Measurements from ENCODE around the gene PACSIN3.

PACSIN3 gene

DNA sequence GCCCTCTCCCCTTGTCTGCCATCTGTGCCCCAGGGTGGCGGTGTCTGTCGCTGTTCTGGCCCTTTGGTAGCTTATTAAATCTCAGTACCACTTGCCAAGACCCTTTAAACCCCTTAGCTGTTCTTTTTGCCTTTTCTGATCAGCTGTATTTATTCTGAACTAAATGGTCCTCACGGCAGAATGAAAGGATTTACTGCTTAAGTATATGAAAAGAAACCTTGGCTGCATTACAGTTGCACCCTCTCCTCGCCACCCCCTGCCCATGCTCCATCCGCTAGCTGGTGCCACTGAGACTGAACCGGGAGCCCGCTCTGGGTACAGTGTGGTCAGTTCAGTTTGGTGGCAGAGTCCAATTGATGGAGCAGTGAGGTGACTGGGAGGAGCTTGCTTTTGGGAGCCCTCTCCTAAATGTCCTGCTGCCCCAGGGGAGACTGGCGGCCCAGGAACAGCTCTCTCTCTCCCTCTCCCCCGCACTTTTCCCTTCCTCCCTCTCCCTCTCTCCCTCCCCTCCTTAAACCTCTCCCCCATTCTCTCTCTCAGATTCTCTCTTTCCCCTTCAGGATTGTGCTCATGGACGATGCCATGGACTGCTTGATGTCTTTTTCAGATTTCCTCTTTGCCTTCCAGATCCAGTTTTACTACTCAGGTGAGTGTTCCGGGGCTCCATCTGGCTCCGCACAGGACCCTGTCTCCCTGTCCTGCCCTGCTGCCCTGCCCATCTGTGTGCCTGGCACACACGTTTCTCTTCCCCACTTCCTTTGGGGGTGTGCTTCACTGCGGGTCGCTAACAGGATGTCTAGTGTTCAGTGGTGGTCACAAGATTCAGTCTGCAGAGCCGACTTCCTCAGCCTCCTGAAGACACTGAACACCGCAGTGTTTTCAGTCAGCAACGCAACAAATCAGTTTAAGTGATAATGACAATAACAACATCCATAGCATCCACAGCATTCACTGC lies 31.3 kb downstream of the PACSIN3 start:
- DNase-seq (ENCODE audit: low read depth in 2 of 3, low spot score in 1 of 3): no peak

DNA sequence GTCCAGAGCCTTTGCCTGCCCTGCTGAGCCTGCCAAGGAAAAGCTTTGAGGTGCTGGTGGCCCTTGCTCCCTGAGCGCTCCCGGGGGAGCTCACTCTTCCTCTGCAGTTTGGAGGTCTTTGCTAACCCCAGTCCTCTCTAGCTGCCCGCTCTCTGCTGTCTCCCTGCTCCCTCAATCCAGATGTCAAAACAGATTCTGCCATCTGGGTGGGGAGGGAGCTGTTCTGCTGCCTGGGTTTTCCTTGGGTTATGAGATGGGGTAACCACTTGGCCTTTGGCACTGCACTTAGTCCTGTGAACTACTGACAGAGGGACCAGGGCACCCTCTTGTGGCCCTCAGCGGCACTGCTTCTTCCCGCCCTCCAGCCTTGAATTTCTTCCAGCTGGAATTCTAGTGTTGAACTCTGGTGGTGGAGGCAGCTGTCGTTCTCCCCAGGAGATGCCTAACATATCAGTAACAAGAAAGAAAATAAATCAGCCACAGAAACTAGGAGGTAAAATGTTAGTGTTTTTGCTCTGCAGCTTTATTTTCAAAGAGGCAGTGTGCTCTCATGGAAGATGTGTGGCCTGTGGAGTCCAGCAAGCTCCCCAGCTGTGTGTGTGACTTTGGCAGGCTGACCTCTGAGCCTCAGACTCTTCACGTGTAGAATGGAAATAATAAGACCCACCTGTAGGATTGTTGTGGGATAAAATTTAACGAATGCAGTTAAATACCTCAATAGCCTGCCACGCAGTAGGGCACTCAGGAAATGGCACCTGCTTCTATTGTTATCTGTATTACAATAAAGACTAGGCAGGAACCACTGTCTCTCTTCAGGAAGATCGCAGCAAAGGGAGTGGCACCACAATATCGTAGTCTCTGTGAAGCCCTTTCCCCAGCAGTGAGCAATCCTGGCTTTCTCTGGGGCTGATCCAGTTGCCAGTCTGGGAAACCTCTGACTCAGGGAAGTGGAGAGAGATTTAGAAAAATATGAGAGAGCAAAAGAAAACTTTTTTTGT lies 33.0 kb downstream of the PACSIN3 start:
- DNase-seq (ENCODE audit: low read depth in 2 of 3, low spot score in 1 of 3): peak; percentile 35 to 58 (median 56)

DNA sequence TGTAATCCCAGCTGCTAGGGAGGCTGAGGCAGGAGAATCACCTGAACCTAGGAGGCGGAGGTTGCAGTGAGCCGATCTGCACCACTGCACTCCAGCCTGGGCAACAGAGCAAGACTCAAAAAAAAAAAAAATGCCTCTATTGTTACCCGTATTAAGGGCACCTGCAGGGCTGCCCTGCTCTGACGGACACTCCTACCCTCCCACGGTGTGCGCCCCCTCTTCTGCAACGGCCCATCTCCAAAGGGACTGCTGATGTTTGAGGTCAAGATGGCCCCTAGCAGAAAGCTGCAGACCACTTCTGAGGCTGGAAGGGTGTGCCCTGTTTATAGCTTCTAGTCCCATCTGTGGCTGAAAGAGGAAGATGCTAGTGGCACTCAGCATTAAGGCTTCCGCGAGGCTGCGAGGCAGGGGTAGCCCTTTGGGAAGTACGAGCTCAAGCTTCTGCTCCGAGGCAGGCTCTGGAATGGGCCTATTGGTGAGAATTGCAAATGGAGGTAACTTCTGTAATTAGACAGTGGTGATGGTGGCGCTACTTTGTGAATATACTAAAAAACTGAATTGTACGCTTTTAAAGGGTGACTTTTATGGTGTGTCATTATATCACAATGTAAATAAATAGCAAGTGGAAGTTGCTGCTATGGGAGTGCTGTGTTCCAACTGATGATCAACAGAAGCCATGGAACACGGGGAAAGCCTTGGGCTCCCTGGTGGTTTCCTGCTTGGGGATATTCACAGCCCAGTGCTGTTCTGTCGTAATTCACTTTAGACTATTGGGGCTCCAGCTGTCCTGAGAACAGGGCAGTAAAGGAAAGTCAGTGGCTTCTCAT lies 33.9 kb downstream of the PACSIN3 start:
- no peak for DNase-seq (ENCODE audit: low read depth in 2 of 3, low spot score in 1 of 3)

DNA sequence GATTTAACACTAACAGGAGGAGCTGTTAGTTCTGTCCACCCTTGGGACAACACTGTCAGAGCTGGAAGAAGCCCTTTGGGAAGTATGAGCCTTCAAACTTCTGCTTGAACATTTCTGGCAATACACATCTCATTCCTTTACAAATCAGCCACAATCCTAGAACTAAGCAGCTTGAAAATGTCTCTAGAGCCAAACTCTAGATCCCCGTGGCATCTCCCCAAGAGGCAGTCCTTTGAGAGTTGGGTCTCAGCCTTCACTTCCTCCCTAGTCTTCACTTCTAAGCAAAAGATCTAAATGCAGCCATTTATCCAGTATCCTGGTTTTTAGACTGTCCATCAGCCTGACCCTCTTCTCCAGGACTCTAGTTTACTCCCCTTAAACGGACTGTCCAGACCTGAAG lies 36.5 kb downstream of the PACSIN3 start:
- no peak for DNase-seq (ENCODE audit: low read depth in 2 of 3, low spot score in 1 of 3)

DNA sequence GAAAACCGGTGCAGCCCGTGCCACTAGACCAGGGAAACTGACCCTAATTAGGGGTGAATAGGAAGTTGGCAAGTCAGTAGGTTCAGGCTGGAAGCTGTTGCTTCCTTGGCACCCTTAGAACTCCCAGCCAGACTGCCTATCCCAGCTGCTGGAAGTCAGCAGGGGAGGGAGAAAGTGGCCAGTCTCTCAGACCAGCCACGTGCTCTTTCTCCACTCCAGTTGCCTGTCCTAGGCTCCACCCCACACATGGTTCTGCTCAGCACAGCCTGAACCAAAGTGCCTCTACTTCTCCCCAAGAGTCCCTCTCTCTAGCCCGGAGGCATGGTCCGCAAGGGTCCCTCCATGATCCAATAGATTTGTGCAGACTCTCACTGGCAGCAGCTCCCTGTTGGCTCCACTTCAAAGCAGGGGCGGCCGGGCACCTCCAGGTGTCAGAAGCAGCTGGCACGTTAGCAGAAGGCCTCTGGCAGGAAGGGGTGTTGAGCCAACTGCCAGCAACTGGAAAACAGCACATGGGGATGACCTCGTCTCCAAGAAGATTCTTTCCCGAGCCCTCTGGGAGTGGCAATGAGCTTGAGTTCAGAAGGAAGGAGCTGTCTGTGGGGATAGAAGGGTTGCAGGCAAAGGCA lies 37.2 kb downstream of the PACSIN3 start:
- DNase-seq (ENCODE audit: low read depth in 2 of 3, low spot score in 1 of 3): no peak

DNA sequence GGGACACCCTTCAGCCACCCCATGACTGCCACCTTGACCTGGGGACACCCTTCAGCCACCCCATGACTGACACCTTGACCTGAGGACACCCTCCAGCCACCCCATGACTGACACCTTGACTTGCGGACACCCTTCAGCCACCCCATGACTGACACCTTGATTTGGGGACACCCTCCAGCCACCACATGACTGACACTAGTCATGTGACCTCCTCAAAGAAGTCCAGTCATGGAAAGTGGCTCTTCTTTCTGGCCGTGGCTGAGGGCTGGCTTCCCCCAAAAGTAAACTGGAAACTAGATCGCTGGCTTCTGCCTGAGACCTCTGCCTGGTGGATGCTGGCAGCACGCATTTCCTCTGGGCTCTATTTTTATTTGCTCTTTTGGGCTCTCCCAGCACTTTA lies 38.0 kb downstream of the PACSIN3 start:
- DNase-seq (ENCODE audit: low read depth in 2 of 3, low spot score in 1 of 3): no peak

DNA sequence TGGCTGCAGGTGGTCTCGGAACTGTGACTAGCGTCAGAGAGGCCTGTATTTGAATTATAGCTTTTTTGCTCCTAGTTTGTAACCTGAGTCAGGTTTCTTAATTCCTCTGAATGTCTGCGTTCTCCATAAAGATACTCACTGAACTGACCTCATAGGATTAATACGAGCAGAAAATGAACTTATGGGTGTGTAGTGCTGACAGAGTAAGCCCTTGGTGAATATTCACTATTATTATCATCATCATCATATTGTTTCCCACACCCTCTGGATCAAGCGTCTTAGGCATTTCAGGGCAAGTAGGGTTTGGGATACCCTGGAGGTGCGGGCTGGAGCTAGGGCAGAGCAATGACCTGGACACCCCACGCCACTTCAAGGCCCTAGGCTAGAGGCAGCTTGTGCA lies 38.6 kb downstream of the PACSIN3 start:
- no peak for DNase-seq (ENCODE audit: low read depth in 2 of 3, low spot score in 1 of 3)

DNA sequence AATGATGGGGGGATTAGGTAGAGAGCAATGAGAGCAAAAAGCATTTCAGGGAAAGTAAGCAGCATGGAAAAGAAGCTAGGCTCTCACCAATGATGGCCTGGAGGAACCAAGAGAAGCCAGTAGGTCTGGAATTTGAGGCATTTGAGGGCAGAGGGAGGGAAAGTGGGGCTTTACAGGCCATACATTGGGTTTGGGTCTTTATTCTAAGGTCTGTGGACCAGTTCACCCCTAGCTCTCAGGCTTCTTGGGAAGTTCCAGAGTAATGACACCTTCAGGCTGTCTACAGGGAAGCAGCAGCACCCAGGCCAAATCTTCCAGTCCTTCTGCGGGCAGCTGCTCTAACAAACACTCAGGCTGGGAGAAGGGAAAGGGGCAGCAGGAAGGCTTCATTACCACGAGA lies 39.0 kb downstream of the PACSIN3 start:
- DNase-seq (ENCODE audit: low read depth in 2 of 3, low spot score in 1 of 3): no peak

DNA sequence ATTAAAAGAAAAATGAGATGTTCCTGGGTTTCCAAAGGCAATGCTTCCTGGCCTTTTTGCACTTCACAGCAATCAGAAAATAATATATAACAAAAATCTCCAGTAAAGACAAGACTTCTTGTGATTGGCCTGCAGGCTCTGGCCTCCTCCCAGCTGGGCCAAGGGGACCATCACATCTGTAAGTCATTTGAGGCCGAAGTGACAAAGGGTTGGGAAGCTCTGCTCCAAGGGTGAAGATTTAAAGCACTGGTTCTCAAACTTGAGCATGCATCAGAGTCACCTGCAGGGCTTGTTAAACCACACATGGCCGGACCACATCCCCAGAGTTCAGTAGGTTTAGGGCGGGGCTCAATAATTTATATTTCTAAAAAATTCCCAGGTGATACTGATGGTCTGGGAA lies 41.7 kb downstream of the PACSIN3 start:
- DNase-seq (ENCODE audit: low read depth in 2 of 3, low spot score in 1 of 3): no peak

DNA sequence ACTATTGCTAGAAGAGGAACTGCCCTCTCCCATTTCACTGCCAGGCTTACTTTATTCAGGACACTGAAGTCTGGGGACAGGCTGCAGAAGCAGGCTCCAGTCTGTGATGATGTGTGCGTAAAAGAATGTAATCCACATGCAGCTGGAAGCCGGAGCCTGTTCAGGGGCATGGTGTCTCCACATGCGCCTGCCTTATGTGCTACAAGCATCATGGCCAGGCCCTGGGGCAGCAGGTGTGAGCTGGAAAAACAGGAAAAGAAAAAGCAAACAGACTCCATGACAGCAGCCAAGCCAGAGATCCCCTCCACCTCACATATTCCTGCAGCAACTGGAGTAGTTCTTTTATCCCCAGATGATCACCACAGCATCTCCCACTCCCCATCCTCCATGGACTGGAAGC lies 42.9 kb downstream of the PACSIN3 start:
- no peak for DNase-seq (ENCODE audit: low read depth in 2 of 3, low spot score in 1 of 3)

DNA sequence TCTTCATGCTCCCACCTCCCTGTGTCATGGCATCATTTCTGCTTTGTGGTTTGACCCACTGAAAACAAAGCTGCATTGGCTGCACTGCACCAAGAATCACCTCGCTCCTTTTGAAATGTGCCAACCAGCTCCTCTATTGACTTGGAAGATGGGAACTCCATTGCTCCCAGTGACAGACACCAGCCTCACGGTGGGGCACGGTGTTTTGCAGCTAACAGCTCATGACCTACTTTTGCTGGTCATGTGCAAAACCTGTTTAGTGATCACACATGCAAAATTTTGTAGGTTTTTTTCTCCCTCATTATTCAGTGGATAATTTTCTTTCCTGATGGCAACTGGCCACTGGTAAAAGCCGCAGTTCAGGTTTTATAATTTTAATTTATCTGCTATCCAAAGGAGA lies 46.4 kb downstream of the PACSIN3 start:
- DNase-seq (ENCODE audit: low read depth in 2 of 3, low spot score in 1 of 3): no peak

DNA sequence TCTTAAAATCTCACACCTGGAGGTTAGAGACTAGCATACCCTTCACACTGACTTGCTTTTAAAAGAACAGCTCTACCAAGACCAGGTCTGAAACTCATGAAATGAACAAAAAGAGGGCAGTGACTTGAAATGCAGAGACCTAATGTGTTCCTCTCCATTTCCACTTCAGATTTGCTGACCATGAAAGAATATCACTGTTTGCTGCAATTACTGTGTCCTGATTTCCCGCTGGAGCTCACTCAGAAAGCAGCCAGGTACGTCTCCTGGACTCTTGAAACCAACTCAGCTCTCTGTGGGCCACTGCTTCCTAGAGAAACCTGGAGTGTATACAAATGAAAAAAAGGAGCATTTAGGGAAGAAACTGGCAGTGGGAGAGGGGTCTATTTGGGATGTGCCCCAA lies 48.8 kb downstream of the PACSIN3 start:
- DNase-seq (ENCODE audit: low read depth in 2 of 3, low spot score in 1 of 3): no peak

DNA sequence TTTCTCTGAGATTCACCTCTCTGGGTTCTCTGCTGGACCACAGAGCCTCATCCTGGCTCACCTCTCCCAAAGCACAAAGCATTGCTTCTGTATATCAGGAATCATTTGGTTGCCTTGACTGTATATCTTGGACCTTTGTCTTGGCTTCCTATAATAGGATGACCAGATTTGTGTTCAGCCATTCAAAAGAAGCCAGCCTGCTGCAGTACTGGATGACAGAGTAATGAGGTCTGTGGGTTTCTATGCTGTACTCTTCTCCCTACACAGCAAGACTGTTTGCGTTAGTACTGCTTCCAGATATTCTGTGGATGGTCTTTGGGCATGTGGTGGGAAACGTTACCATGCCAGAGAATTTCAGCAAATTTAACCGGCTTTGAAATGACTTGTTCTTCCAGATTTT lies 49.3 kb downstream of the PACSIN3 start:
- DNase-seq (ENCODE audit: low read depth in 2 of 3, low spot score in 1 of 3): no peak

DNA sequence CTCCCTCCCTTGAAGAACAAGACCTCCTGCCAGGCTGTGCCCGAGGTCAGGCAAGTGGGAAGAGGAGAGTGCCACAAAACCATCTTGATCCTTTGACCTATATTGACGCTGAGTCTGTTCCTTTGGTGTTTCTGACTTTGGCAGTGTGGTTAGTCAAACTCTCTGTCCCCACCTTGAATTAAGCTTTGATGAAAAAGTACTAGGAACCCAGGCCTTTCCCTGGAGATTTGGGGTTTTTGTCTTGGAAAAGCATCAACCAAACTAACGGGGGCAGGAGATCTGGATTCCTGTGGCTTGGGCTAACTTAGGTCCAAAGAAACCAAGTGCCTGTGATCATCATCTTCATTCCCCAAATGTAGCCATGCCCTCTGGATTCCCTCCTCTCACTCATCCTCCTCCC lies 49.9 kb downstream of the PACSIN3 start:
- DNase-seq (ENCODE audit: low read depth in 2 of 3, low spot score in 1 of 3): no peak

DNA sequence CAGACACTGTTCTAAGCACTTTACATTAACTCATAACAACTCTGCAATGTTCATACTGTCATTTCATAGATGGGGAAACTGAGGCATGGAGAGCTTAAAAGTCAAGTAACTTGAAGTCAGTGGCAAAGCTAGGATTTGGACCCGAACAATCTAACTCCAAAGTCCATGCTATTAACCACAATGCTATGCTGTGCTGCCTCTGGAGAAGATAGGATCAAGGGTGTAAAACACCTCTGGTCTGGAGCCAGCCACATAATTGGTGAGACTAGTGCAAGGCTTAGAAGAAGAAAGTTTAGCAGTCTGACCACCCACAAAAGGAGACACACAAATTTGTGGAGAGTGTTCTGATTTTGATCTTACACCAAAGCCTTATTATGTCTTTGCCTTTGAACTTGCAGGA lies 53.3 kb downstream of the PACSIN3 start:
- DNase-seq (ENCODE audit: low read depth in 2 of 3, low spot score in 1 of 3): no peak

DNA sequence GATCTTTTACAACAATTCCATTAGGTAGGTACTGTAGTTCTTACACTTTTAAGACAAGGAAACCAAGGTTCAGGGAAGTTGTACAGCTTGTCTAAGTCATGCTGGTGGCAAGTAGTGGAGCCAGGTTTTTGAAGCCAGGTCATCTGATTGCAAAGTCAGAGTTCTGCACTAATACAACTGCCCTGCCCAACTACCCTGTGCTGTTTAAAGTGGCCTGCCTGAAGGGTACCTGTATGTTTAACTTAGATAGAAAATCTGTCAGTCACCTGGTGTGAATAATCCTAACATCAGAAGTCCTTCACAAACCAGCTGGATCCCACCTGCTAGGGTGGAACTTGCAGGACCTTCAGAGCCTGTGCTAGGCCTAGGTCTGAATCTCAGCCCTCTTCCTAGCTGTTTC lies 53.7 kb downstream of the PACSIN3 start:
- DNase-seq (ENCODE audit: low read depth in 2 of 3, low spot score in 1 of 3): no peak

DNA sequence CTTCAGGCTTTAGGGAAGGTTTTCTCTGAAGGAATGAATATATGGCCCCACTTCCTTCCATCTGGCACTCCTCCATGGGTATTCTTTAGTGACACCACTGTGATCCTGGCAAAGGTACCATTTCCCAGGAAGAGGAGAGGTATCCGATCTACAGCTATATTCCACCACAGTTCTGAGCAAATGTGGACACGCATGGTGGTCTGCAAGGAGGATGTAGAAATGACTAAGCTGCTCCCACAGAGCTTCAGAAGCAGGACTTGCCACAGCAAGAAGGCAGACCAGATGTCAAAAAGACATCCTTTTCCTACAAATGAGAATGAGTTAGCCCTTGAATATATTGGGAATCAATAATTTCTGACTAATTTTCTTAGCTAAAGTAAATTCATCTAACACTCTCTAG lies 55.1 kb downstream of the PACSIN3 start:
- no peak for DNase-seq (ENCODE audit: low read depth in 2 of 3, low spot score in 1 of 3)

DNA sequence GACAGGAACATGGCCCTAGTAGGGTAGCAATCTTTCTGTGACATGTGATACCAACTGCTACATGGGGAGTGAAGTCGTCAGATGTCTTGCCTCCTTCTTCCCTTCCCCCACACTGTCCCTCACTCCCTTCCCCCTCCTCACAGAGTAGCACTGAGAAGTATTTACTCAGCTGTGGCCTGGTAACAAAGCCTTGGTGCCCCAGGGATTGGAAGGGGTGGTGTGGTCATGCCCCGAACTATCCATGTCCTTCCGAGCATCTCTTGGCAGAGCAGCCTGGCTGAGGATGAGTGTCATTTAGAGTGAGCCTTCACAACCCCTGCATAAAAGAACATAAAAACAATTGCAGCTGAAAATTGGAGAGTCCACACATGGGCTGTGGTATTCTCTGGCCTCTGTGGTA lies 55.7 kb downstream of the PACSIN3 start:
- DNase-seq (ENCODE audit: low read depth in 2 of 3, low spot score in 1 of 3): no peak
